Adipocyte (in vitro differentiated cells): ENCODE results near the gene ZDHHC24.
"Not testable (repeated sequence)": the region's sequence is repeated elsewhere in the genome, so short reads cannot be mapped to it uniquely, and the experiment has no call there.

Experiments
- DNase-seq: peaks from one replicate; pipeline ENCODE4 v3.0.0-alpha.2; 2015; ENCODE audit warnings: low read depth
- H3K27me3 ChIP-seq: replicated peaks from 2 replicates; pipeline ENCODE4 v1.7.0; 2013; ENCODE audit warnings: mild to moderate bottlenecking, low read length, moderate library complexity; ENCODE audit not compliant: control insufficient read depth, insufficient read depth
- H3K36me3 ChIP-seq: 2 replicates; pipeline ENCODE4 v1.7.0; 2013; ENCODE audit warnings: low read length, mild to moderate bottlenecking, moderate library complexity; ENCODE audit not compliant: control insufficient read depth, insufficient read depth, severe bottlenecking
- H3K4me1 ChIP-seq: 2 replicates; pipeline ENCODE4 v1.7.0; 2013; ENCODE audit warnings: mild to moderate bottlenecking, low read length, moderate library complexity; ENCODE audit not compliant: control insufficient read depth, insufficient read depth
- H3K4me3 ChIP-seq: 2 replicates; pipeline ENCODE4 v1.7.0; 2013; ENCODE audit warnings: mild to moderate bottlenecking, low read length, moderate library complexity
- H3K9ac ChIP-seq: 2 replicates; pipeline ENCODE4 v1.7.0; 2013; ENCODE audit warnings: mild to moderate bottlenecking, low read length, moderate library complexity
- H3K9me3 ChIP-seq: 2 replicates; pipeline ENCODE4 v1.7.0; 2013; ENCODE audit warnings: mild to moderate bottlenecking, low read length, moderate library complexity; ENCODE audit not compliant: control insufficient read depth

The ZDHHC24 gene

GRCh38 chr11:66554602-66555001, 8.8 kb upstream of the ZDHHC24 start:
- no peaks in the 10 kb centered on the region for H3K36me3 ChIP-seq
- no peak for DNase-seq
- H3K9ac ChIP-seq: no peak overlapping the region

GRCh38 chr11:66550887-66551286, 5.0 kb upstream of the ZDHHC24 start:
- H3K4me3 ChIP-seq: no peak overlapping the region
- H3K27me3 ChIP-seq: no peaks in the 10 kb centered on the region
- H3K9me3 ChIP-seq: no peaks in the 10 kb centered on the region
- DNase-seq: no peak
- no peaks in the 10 kb centered on the region for H3K36me3 ChIP-seq
- H3K4me1 ChIP-seq: peaks cover 4% of the 10 kb centered on the region
- no peak overlapping the region for H3K9ac ChIP-seq

More at GRCh38 chr11:66554602-66555001, 8.8 kb upstream of the ZDHHC24 start:
- Histone ChIP-seq H3K4me1 (no peaks in the 10 kb centered on the region), H3K9me3 (no peaks in the 10 kb centered on the region), H3K27me3 (peaks cover 22% of the 10 kb centered on the region), H3K4me3 (no peak overlapping the region)

GRCh38 chr11:66549696-66550095, 3.8 kb upstream of the ZDHHC24 start:
- no peak for DNase-seq
- H3K4me3 ChIP-seq: no peak overlapping the region
- no peak overlapping the region for H3K9ac ChIP-seq
- H3K27me3 ChIP-seq: no peaks in the 10 kb centered on the region
- H3K36me3 ChIP-seq: no peaks in the 10 kb centered on the region
- peaks cover 12% of the 10 kb centered on the region for H3K4me1 ChIP-seq
- no peaks in the 10 kb centered on the region for H3K9me3 ChIP-seq

GRCh38 chr11:66548774-66549630, 3.2 kb upstream of the ZDHHC24 start:
- Histone ChIP-seq H3K9ac (no peak overlapping the region), H3K4me3 (no peak overlapping the region), H3K9me3 (no peaks in the 10 kb centered on the region), H3K27me3 (no peaks in the 10 kb centered on the region), H3K4me1 (peaks cover 17% of the 10 kb centered on the region), H3K36me3 (no peaks in the 10 kb centered on the region)
- DNase-seq: no peak

GRCh38 chr11:66548041-66548440, 2.2 kb upstream of the ZDHHC24 start:
- H3K27me3 ChIP-seq: no peaks in the 10 kb centered on the region
- H3K4me3 ChIP-seq: no peak overlapping the region
- no peak overlapping the region for H3K9ac ChIP-seq
- H3K9me3 ChIP-seq: no peaks in the 10 kb centered on the region
- H3K36me3 ChIP-seq: no peaks in the 10 kb centered on the region
- no peak for DNase-seq
- H3K4me1 ChIP-seq: peaks cover 21% of the 10 kb centered on the region

- Histone ChIP-seq H3K4me3 (no peak overlapping the region), H3K9me3 (no peaks in the 10 kb centered on the region), H3K9ac (no peak overlapping the region), H3K36me3 (no peaks in the 10 kb centered on the region), H3K27me3 (no peaks in the 10 kb centered on the region), H3K4me1 (peaks cover 22% of the 10 kb centered on the region)
- DNase-seq: peak; percentile 7
Observed at GRCh38 chr11:66547662-66548009, 1.8 kb upstream of the ZDHHC24 start.

GRCh38 chr11:66546966-66547661, 1.3 kb upstream of the ZDHHC24 start:
- DNase-seq: peak; percentile 14
- peaks cover 27% of the 10 kb centered on the region for H3K4me1 ChIP-seq
- no peak overlapping the region for H3K9ac ChIP-seq
- no peaks in the 10 kb centered on the region for H3K36me3 ChIP-seq
- no peaks in the 10 kb centered on the region for H3K9me3 ChIP-seq
- no peaks in the 10 kb centered on the region for H3K27me3 ChIP-seq
- no peak overlapping the region for H3K4me3 ChIP-seq

- DNase-seq: peak; percentile 63
- H3K4me1 ChIP-seq: peaks cover 30% of the 10 kb centered on the region
- peak within 1 kb of the TSS; percentile 89 for H3K4me3 ChIP-seq
- no peaks in the 10 kb centered on the region for H3K27me3 ChIP-seq
- peaks cover 2% of the 10 kb centered on the region for H3K36me3 ChIP-seq
- H3K9me3 ChIP-seq: no peaks in the 10 kb centered on the region
- H3K9ac ChIP-seq: peak within 1 kb of the TSS; percentile 94
Observed at GRCh38 chr11:66546368-66546965, 619 bp upstream of the ZDHHC24 start, which contains the start of gene ACTN3. TSS of gene ACTN3 (plus strand) at chr11:66546903. CDS start at chr11:66546938, 35 bp downstream.

- not testable (repeated sequence) for DNase-seq, H3K9me3 ChIP-seq, H3K27me3 ChIP-seq, H3K36me3 ChIP-seq
- H3K4me1 ChIP-seq: peaks cover 30% of the 10 kb centered on the region
- peak overlapping the region; percentile 94 for H3K9ac ChIP-seq
- H3K4me3 ChIP-seq: peak overlapping the region; percentile 89
Observed at GRCh38 chr11:66544952-66545351, 896 bp downstream of the ZDHHC24 start.

GRCh38 chr11:66543263-66544107, 2.4 kb downstream of the ZDHHC24 start:
- Histone ChIP-seq H3K9ac (peak overlapping the region; percentile 50), H3K9me3 (no peaks in the 10 kb centered on the region), H3K4me1 (peaks cover 30% of the 10 kb centered on the region), H3K36me3 (peaks cover 7% of the 10 kb centered on the region), H3K27me3 (no peaks in the 10 kb centered on the region), H3K4me3 (no peak overlapping the region)
- DNase-seq: peak; percentile 22
